Loucy (cell line): ENCODE data around the gene NDUFV3.

Experiments
- CTCF ChIP-seq: fragments of 200-600 bp; sonication (generic); conservative IDR thresholded peaks from 2 replicates; pipeline ENCODE4 v1.5.1; 2014; ENCODE audit warnings: mild to moderate bottlenecking, antibody characterized with exemption, low read length
- EZH2phosphoT487 ChIP-seq: fragments of 200-600 bp; IDR thresholded peaks from 2 replicates; pipeline ENCODE4 v1.6.1; 2018; ENCODE audit warnings: antibody characterized with exemption, mild to moderate bottlenecking, moderate library complexity, borderline replicate concordance

GRCh38 chr21:42887326-42887725, 5.8 kb upstream of the NDUFV3 start:
- TF ChIP-seq CTCF: no peak
- no peak for TF ChIP-seq EZH2phosphoT487
